AG04450 (cell line): ENCODE results near the gene ARMS2. TPM values are rescaled to one million over a fixed set of nuclear protein-coding genes. Genes with fewer than 3 reads are reported as not detected.

Experiments used
- CTCF ChIA-PET: fragments of 300-600, 350-600 bp; formaldehyde crosslinking; extraction: SDS; loops from one replicate; lab custom pipeline; 2022; ENCODE audit warnings: antibody characterized with exemption, inconsistent platforms; lab: Charles Lee
- POLR2A ChIA-PET: fragments of 350-600 bp; formaldehyde crosslinking; extraction: SDS; loops from one replicate; lab custom pipeline; 2021; ENCODE audit warnings: antibody characterized with exemption, inconsistent platforms; lab: Yijun Ruan, JAX
- DNase-seq: peaks from one replicate; pipeline ENCODE4 v3.0.0-alpha.2; 2011; ENCODE audit warnings: low read depth, low spot score
- H3K27ac ChIP-seq: one replicate; pipeline ENCODE4 v1.5.1; 2012; ENCODE audit warnings: low read depth, low read length, control low read depth
- H3K27me3 ChIP-seq: one replicate; pipeline ENCODE4 v1.6.0; 2012; ENCODE audit warnings: low read length; ENCODE audit not compliant: control insufficient read depth, insufficient read depth
- H3K4me3 ChIP-seq: 2 replicates; pipeline ENCODE4 v1.5.1; 2011; ENCODE audit warnings: mild to moderate bottlenecking, low read depth, low read length, control low read depth
- H3K9me3 ChIP-seq: 2 replicates; pipeline ENCODE4 v1.5.1; 2012; ENCODE audit warnings: low read length; ENCODE audit not compliant: control insufficient read depth, insufficient read depth
- polyA plus RNA-seq: library from polyadenylated mRNA; depleted of rRNA; stranded (reverse); fragments of >200 nt; gene quantifications from 2 replicates; pipeline ENCODE4 v1.2.3, GENCODE V29; 2011
- TF ChIP-seq, protein P1 (sequence below): IDR thresholded peaks from 2 replicates; pipeline ENCODE4 v1.5.1; 2011; ENCODE audit warnings: low read depth, low read length, control low read depth, inconsistent platforms

Gene ARMS2
- polyA plus RNA-seq, 1 experiment, result not detected

DNA sequence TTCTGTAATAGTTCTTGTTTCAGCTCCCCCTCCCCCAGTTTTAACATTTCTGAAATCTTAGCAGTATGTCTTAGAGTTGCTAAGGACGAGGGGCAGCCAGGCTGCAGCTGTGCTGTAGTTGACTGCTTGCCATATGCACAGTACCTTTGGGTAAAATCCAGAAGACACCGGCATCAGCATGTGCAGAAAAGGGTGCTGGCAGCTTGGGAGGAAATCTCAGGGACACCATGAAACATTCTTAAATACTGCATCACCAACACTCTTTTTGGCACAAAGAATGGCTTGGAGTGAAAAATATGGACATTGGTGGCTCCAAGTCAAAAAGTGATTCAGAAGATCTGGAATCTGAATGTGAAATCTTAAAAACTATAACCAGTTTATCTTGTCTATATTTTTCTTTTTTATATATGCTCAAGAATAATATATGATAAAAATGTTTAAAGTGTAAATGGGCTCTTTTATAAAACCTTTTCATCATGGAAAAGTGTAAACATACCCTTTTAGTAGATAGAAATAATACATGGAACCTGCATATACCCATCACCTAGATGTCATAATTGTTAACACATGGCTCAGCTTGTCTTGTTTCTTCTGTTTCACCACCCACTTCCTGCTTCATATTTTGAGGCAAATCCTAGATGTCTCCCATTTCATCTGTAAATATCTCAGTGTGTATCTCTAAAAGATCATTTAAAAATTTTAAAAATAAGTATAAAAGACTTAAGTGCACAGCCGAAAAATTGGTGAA is 34.4 kb upstream of the ARMS2 start:
- DNase-seq, result peak; percentile 45
- no peaks in the 10 kb centered on the region for H3K27me3 ChIP-seq
- TF ChIP-seq, protein P1, sequence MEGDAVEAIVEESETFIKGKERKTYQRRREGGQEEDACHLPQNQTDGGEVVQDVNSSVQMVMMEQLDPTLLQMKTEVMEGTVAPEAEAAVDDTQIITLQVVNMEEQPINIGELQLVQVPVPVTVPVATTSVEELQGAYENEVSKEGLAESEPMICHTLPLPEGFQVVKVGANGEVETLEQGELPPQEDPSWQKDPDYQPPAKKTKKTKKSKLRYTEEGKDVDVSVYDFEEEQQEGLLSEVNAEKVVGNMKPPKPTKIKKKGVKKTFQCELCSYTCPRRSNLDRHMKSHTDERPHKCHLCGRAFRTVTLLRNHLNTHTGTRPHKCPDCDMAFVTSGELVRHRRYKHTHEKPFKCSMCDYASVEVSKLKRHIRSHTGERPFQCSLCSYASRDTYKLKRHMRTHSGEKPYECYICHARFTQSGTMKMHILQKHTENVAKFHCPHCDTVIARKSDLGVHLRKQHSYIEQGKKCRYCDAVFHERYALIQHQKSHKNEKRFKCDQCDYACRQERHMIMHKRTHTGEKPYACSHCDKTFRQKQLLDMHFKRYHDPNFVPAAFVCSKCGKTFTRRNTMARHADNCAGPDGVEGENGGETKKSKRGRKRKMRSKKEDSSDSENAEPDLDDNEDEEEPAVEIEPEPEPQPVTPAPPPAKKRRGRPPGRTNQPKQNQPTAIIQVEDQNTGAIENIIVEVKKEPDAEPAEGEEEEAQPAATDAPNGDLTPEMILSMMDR, result no peak
- no peaks in the 10 kb centered on the region for H3K9me3 ChIP-seq
- no peak overlapping the region for H3K4me3 ChIP-seq
- CTCF ChIA-PET, result interaction anchor here (1.2 to 2.2 kb wide), 5 partner anchors 15 to 152 kb away, joined by 3 to 27 read pairs (median 9); no protein-coding TSS in a partner anchor
- no peak overlapping the region for H3K27ac ChIP-seq
- POLR2A ChIA-PET, result interaction anchor here (1.7 kb wide), 1 partner anchor 46 kb away, joined by 6 read pairs; the partner anchor contains the start of gene PLEKHA1

GRCh38 chr10:122420624-122421007 is 33.8 kb upstream of the ARMS2 start:
- H3K27me3 ChIP-seq, result no peaks in the 10 kb centered on the region
- DNase-seq, result no peak
- ChIA-PET CTCF (interaction anchor here (2.2 kb wide), 1 partner anchor 145 kb away, joined by 10 read pairs; no protein-coding TSS in a partner anchor), POLR2A (interaction anchor here (1.7 kb wide), 1 partner anchor 46 kb away, joined by 6 read pairs; the partner anchor contains the start of gene PLEKHA1)
- H3K4me3 ChIP-seq, result no peak overlapping the region
- H3K9me3 ChIP-seq, result no peaks in the 10 kb centered on the region
- H3K27ac ChIP-seq, result no peak overlapping the region
- TF ChIP-seq, protein P1, result no peak

GRCh38 chr10:122421054-122421625 is 33.3 kb upstream of the ARMS2 start:
- no peak for DNase-seq
- H3K27ac ChIP-seq, result no peak overlapping the region
- no peak overlapping the region for H3K4me3 ChIP-seq
- H3K9me3 ChIP-seq, result no peaks in the 10 kb centered on the region
- CTCF ChIA-PET, result interaction anchor here (1.1 kb wide), 1 partner anchor 122 kb away, joined by 4 read pairs; no protein-coding TSS in a partner anchor
- TF ChIP-seq, protein P1, result no peak
- no peaks in the 10 kb centered on the region for H3K27me3 ChIP-seq
- POLR2A ChIA-PET, result no interaction called here

DNA sequence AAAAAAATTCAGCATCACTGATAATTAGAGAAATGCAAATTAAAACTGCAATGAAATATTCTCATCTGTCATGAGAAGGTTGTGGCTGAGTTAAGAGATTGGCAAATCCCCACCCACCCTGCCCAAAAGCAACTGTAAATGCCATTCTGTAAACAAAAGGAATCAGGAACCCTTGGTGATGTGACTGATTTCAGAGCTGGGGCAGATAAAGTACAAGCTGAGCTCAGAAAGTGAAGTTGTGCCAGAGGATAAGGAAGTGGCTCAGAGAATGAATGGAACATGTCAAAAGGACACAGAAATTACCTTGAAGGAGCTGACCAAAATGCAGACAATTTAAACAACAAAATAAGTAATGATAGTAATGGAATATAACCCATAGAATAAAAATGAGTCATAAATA is 32.7 kb upstream of the ARMS2 start:
- H3K9me3 ChIP-seq, result no peaks in the 10 kb centered on the region
- H3K4me3 ChIP-seq, result no peak overlapping the region
- CTCF ChIA-PET, result interaction anchor here (1.1 to 4.0 kb wide), 2 partner anchors 13 to 123 kb away, joined by 4 to 36 read pairs; no protein-coding TSS in a partner anchor
- TF ChIP-seq, protein P1, result no peak
- no peak overlapping the region for H3K27ac ChIP-seq
- H3K27me3 ChIP-seq, result no peaks in the 10 kb centered on the region
- POLR2A ChIA-PET, result no interaction called here
- no peak for DNase-seq
